Transverse colon (tissue), 3 donors: ENCODE measurements around the gene BNIP3.

Experiments used
- EP300 ChIP-seq: sonication (generic); formaldehyde crosslinking; IDR thresholded peaks from one replicate; pipeline ENCODE4 v1.6.1; 2017; ENCODE audit warnings: antibody characterized with exemption, low read depth
- POLR2A ChIP-seq: fragments of 450-650 bp; IDR thresholded peaks from one replicate; pipeline ENCODE4 v1.6.1; 2016; ENCODE audit warnings: antibody characterized with exemption, mild to moderate bottlenecking, moderate library complexity
- TF ChIP-seq, protein P1 (sequence below), 5 experiments: fragments of 200-600 bp in 3 of 5; fragments of 450-650 bp in 2 of 5; sonication (generic) in 3 of 5; IDR thresholded peaks; 1 replicate in 2 of 5; 2 replicates in 3 of 5; pipeline ENCODE4 v1.5.1; 2016 to 2017; ENCODE audit warnings: antibody characterized with exemption in 5 of 5, inconsistent platforms in 3 of 5, mild to moderate bottlenecking in 2 of 5, moderate library complexity in 1 of 5

DNA sequence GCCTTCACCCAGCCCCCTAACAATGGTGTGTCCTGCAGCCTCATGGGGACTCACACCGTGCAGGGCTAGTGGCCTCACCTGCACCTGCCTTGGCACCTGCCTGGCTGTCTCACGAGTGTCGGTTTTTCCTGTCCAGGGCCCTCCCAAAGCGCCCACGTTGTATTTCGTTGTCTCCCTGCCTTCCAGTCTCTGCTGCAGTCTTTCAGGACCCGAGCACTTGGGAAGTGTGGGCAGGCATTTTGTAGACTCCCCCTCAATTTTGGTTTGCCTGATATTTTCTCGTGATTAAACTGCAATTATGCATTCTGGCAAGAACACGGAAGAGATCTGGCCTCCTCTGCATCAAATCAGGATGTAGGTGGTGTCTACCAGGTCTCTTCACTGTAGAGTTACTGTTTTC lies 17.9 kb downstream of the BNIP3 start:
- TF ChIP-seq EP300, result no peak
- TF ChIP-seq, protein P1, sequence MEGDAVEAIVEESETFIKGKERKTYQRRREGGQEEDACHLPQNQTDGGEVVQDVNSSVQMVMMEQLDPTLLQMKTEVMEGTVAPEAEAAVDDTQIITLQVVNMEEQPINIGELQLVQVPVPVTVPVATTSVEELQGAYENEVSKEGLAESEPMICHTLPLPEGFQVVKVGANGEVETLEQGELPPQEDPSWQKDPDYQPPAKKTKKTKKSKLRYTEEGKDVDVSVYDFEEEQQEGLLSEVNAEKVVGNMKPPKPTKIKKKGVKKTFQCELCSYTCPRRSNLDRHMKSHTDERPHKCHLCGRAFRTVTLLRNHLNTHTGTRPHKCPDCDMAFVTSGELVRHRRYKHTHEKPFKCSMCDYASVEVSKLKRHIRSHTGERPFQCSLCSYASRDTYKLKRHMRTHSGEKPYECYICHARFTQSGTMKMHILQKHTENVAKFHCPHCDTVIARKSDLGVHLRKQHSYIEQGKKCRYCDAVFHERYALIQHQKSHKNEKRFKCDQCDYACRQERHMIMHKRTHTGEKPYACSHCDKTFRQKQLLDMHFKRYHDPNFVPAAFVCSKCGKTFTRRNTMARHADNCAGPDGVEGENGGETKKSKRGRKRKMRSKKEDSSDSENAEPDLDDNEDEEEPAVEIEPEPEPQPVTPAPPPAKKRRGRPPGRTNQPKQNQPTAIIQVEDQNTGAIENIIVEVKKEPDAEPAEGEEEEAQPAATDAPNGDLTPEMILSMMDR (IDR thresholded peaks at IDR 0.05), result no peak
- TF ChIP-seq POLR2A, result no peak
